Fibroblast of skin of right biceps (primary cell): Measurements from ENCODE around the gene KRCC1.

Source experiments
- DNase-seq: peaks from one replicate; pipeline ENCODE4 v3.0.0-alpha.2; 2013

Gene KRCC1

GRCh38 chr2:88055371-88056128 lies at the start of gene KRCC1:
TSS of gene KRCC1 (minus strand) at chr2:88055783. CDS start at chr2:88028563, 27,220 bp downstream.
- DNase-seq: peak; percentile 95

DNA sequence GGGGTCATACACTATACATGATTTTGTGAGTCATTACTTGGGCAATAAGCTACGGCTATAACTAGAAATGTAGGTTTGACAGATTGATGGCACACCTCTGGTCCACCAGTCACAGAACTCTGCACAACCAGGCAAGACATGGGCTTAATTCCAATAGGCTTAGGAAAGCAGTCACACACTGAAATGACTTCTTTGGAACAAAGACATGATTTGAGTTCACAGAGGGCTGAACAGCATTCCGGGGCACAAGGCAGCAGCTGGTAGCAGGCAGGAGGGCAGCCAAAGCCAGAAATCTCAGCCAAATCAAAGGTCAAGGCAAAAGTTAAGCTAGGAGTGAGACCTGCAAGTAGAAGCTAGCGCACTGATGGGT lies 44.9 kb upstream of the KRCC1 start:
- DNase-seq: no peak

- peak; percentile 20 for DNase-seq
Measured at GRCh38 chr2:88099798-88100488, 44.4 kb upstream of the KRCC1 start.

- DNase-seq: no peak
Measured at GRCh38 chr2:88098558-88098900, 42.9 kb upstream of the KRCC1 start.

GRCh38 chr2:88097891-88098557 lies 42.4 kb upstream of the KRCC1 start:
- DNase-seq: no peak

GRCh38 chr2:88097192-88097591 lies 41.6 kb upstream of the KRCC1 start:
- no peak for DNase-seq

GRCh38 chr2:88096708-88097107 lies 41.1 kb upstream of the KRCC1 start:
- no peak for DNase-seq

GRCh38 chr2:88095022-88095421 lies 39.4 kb upstream of the KRCC1 start:
- no peak for DNase-seq

GRCh38 chr2:88092773-88093172 lies 37.2 kb upstream of the KRCC1 start:
- no peak for DNase-seq

DNA sequence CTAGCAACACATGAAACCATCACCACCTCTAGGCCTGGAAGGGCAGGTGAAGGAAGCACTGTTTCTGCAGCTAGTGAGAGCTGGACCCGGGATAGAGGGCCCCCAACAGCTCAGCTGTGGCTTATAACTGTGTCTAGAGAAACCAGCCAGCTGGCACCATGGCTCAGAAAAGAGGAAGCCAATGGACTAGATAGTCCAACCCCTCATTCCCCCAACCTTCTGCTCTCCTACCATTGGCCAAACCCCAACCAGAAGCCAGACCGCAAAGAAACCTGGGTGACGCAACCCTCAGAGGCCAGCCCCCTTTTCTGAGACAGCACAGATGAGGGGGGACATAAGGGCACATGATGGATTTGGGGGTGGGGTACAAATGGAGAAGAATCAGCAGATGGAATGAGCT lies 36.4 kb upstream of the KRCC1 start:
- DNase-seq: no peak

GRCh38 chr2:88090446-88091283 lies 35.1 kb upstream of the KRCC1 start:
- DNase-seq: no peak

DNA sequence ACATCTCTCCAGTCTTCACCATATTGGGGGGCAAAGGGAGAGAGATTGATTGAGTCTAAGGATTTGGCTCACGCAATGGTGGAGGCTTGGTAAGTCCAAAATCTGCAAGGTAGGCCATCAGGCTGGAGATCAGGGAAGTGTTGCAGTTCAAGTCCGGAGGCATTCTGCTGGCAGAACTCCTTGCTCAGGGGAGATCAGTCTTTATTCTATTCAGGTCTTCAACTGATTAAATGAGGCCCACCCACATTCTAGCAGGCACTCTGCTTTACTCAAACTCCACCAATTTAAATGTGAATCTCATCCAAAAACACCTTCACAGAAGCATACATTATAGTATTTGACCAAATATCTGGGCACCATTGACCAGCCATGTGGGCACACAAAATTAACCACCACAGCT lies 33.4 kb upstream of the KRCC1 start:
- DNase-seq: no peak

DNA sequence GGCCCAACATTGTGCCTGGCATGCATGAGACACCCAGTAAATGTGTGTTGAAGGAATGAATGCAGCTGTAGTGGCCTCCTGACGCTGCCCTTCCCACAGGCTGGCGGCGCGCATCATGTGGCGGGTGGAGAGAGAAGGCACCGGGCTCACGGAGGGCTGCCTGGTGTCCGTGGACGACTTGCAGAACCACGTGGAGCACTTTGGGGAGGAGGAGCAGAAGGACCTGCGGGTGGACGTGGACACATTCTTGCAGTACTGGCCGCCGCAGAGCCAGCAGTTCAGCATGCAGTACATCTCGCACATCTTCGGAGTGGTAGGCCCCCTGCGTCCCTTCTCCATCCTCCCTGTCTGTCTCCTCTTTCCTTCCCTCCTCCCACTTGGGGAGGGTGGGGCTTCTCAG lies 32.2 kb upstream of the KRCC1 start:
- DNase-seq: no peak

GRCh38 chr2:88087073-88087472 lies 31.5 kb upstream of the KRCC1 start:
- no peak for DNase-seq

DNA sequence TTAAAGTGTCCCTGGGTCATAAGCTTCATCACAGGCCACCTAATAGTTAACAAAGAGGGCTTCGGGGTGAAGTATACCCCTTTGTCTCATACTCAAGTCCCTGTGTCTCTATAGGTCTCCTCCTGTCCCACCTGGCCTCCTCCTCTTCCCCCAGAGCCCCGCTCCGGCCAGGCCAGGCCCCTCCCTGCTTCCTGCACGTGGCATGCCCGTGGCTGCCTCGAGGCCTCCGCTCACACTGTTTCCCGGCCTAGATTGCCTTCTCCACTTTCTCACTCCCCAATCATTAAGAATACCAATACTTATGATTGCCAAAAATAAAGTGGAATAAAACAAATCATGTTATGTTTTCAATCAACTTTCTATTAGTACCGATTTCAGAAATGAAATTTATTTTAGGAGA lies 30.8 kb upstream of the KRCC1 start:
- DNase-seq: no peak

- DNase-seq: no peak
Measured at GRCh38 chr2:88085602-88086001, 30.0 kb upstream of the KRCC1 start.

DNA sequence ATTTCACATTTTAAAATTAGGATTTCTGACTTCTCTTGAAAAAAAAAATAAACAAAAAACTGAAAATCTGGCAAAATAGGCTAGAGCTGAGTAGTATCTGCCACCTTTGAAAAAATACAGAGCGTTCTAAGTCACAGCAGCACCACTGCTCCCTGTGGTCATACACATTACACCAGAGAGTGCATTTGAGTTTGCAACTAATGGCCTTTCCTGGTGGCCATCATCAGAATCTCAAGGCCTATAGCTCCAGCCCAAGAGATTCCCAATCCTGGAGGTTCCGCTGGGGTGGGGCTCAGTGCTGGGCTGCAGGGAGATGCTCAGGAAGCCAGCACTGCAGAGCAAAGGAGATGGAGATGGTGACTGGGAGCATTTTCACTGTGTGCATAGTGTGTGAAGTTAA lies 29.5 kb upstream of the KRCC1 start:
- DNase-seq: no peak

DNA sequence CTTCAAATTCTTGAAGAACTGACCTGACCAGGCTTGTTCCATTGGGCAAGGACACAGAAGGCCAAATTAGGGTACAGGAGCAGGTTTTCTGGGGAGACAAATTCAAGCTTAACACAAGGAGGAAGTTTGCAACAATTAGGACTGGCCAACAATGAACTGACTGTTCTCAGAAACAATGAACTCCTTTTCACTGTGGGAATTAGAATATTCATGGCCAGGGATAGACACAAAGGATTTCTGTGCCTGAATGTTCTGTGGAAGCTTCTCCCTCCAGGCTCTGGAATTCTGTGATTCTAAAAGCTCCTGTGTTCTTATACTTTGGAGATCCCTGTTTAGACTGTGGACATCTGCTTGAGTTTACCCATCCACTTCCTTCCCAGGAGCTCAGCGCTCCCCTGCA lies 27.2 kb upstream of the KRCC1 start:
- DNase-seq: no peak

DNA sequence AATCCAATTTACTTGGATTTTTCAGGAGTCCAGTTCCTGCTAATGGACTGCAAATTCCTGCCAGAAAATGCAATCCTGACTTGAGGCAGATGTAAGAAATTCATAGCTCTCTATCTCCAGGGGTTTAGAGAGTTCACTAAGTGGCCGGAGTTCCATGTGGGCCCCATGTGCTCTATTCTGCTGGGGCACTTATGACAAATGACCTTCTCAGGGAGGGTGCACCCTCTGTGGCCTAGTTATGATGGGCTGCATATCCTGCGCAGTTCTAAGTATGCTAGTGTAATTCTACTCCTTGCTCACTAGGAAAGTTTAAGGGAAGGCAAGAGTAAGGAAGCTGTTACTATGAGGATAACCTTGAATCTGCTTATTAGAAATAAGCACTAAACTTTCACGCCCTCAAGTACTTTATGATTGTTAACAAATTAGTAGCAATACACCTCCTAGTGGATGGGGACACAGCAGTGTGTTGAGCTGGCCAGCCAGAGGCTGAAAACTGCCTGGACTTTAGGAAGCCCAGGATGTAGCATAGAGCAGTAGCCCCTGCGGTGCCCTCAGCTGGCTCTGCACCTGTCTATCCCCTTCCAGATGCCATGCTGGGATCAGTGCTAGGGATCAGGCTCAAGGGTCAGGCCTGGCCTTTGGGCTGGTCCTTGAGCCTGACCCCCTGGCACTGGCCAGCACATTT lies 26.5 kb upstream of the KRCC1 start:
- DNase-seq: no peak

- no peak for DNase-seq
Measured at GRCh38 chr2:88080545-88080944, 25.0 kb upstream of the KRCC1 start.

- DNase-seq: peak; percentile 4
Measured at GRCh38 chr2:88078643-88079172, 23.1 kb upstream of the KRCC1 start.

- no peak for DNase-seq
Measured at GRCh38 chr2:88077080-88077479, 21.5 kb upstream of the KRCC1 start.
